Bone marrow (tissue), 2 donors: ENCODE results near the gene ZAR1.

Experiments used
- DNase-seq, 2 donors: peaks; one replicate each; lab custom pipeline; 2025; lab: John Stamatoyannopoulos, UW

The ZAR1 gene

GRCh38 chr4:48490680-48491513 is 845 bp downstream of the ZAR1 start:
- DNase-seq, result no peak

- DNase-seq, result no peak
Measured at GRCh38 chr4:48491514-48492176, 1.6 kb downstream of the ZAR1 start.

GRCh38 chr4:48493452-48494100 is 3.5 kb downstream of the ZAR1 start:
- no peak for DNase-seq

GRCh38 chr4:48495941-48496340 is 5.9 kb downstream of the ZAR1 start:
- DNase-seq, result no peak

- DNase-seq, result no peak
Measured at GRCh38 chr4:48498895-48499294, 8.8 kb downstream of the ZAR1 start.

GRCh38 chr4:48499551-48500066 is 9.6 kb downstream of the ZAR1 start:
- DNase-seq, result no peak

- DNase-seq, result no peak
Measured at GRCh38 chr4:48503233-48504025, 13.4 kb downstream of the ZAR1 start.

- DNase-seq, result no peak
Measured at GRCh38 chr4:48504026-48504330, 13.9 kb downstream of the ZAR1 start.

GRCh38 chr4:48504352-48504751 is 14.3 kb downstream of the ZAR1 start:
- DNase-seq, result no peak

GRCh38 chr4:48506716-48507115 is 16.7 kb downstream of the ZAR1 start:
- no peak for DNase-seq

- DNase-seq, result no peak
Measured at GRCh38 chr4:48509543-48509942, 19.5 kb downstream of the ZAR1 start.

GRCh38 chr4:48518143-48518542 is 28.1 kb downstream of the ZAR1 start:
- no peak for DNase-seq

- DNase-seq, result no peak
Measured at GRCh38 chr4:48526406-48526805, 36.4 kb downstream of the ZAR1 start.

- no peak for DNase-seq
Measured at GRCh38 chr4:48538358-48538757, 48.3 kb downstream of the ZAR1 start.

GRCh38 chr4:48539597-48539996 is 49.5 kb downstream of the ZAR1 start:
- DNase-seq, result no peak

GRCh38 chr4:48542888-48543287 is 52.8 kb downstream of the ZAR1 start:
- no peak for DNase-seq

GRCh38 chr4:48543796-48544195 is 53.7 kb downstream of the ZAR1 start:
- DNase-seq, result no peak
